IMR-90 (cell line): ENCODE data around the gene SPTB. TPM values are rescaled to one million over a fixed set of nuclear protein-coding genes. Genes with fewer than 3 reads are reported as not detected.

Experiments used
- ATAC-seq: fragments of 200-7000 bp; cut with Tn5 transposase; 2 replicates; pipeline ENCODE4 v1.9.1; 2020; ENCODE audit warnings: low read depth, mild to moderate bottlenecking, moderate library complexity
- BruUV-seq: library from RNA; stranded (reverse); fragments of 400-500 nt; replicated peaks from 2 replicates; lab custom pipeline; 2021; lab: Mats Ljungman, UMichigan
- CTCF ChIA-PET: fragments of 300-600 bp; formaldehyde crosslinking; extraction: SDS; loops from one replicate; lab custom pipeline; 2021; ENCODE audit warnings: antibody characterized with exemption; lab: Yijun Ruan, JAX
- POLR2A ChIA-PET: fragments of 300-600 bp; sonication (Branson Sonifier 250); formaldehyde crosslinking; loops from one replicate; lab custom pipeline; 2022; ENCODE audit warnings: antibody characterized with exemption; ENCODE audit not compliant: unreplicated experiment; lab: Charles Lee
- DNase-seq: peaks from one replicate; pipeline ENCODE4 v3.0.0; 2013
- H2AFZ ChIP-seq: replicated peaks from 2 replicates; pipeline ENCODE3; 2013; ENCODE audit warnings: low read length, mild to moderate bottlenecking; ENCODE audit not compliant: poor library complexity
- H2AK5ac ChIP-seq: 2 replicates; pipeline ENCODE4 v1.6.1; 2013; ENCODE audit warnings: low read depth, low read length, inconsistent platforms
- H2AK9ac ChIP-seq: replicated peaks from 2 replicates; pipeline ENCODE3; 2013; ENCODE audit warnings: mild to moderate bottlenecking, low read depth, low read length, moderate library complexity; ENCODE audit not compliant: poor library complexity
- H2BK120ac ChIP-seq: 2 replicates; pipeline ENCODE4 v1.6.1; 2013; ENCODE audit warnings: low read depth, low read length, inconsistent platforms
- H2BK15ac ChIP-seq: 3 replicates; pipeline ENCODE4 v1.6.1; 2013; ENCODE audit warnings: low read depth, low read length, inconsistent platforms
- H2BK20ac ChIP-seq: 2 replicates; pipeline ENCODE4 v1.6.1; 2013; ENCODE audit warnings: low read depth, mild to moderate bottlenecking, inconsistent platforms, low read length, moderate library complexity
- H2BK5ac ChIP-seq: 2 replicates; pipeline ENCODE4 v1.6.1; 2013; ENCODE audit warnings: mild to moderate bottlenecking, low read depth, low read length, inconsistent platforms; ENCODE audit not compliant: poor library complexity, severe bottlenecking
- H3K14ac ChIP-seq: replicated peaks from 2 replicates; pipeline ENCODE4 v1.6.1; 2013; ENCODE audit warnings: low read depth, low read length, inconsistent platforms
- H3K18ac ChIP-seq: 2 replicates; pipeline ENCODE4 v1.6.1; 2013; ENCODE audit warnings: low read depth, low read length, control low read depth
- H3K23ac ChIP-seq: 2 replicates; pipeline ENCODE4 v1.6.1; 2013; ENCODE audit warnings: low read depth, low read length, inconsistent platforms
- H3K27ac ChIP-seq: 2 replicates; pipeline ENCODE4 v1.5.1; 2013; ENCODE audit warnings: mild to moderate bottlenecking, control low read depth, low read length; ENCODE audit not compliant: insufficient read depth
- H3K27me3 ChIP-seq: 2 replicates; pipeline ENCODE4 v1.6.1; 2013; ENCODE audit warnings: low read length; ENCODE audit not compliant: control insufficient read depth, insufficient read depth
- H3K36me3 ChIP-seq: 2 replicates; pipeline ENCODE4 v1.6.1; 2013; ENCODE audit warnings: low read length, mixed read lengths; ENCODE audit not compliant: control insufficient read depth, insufficient read depth
- H3K4ac ChIP-seq: 2 replicates; pipeline ENCODE4 v1.6.1; 2013; ENCODE audit warnings: low read depth, low read length, inconsistent platforms
- H3K4me1 ChIP-seq: 2 replicates; pipeline ENCODE4 v1.6.1; 2013; ENCODE audit warnings: low read length, mixed read lengths; ENCODE audit not compliant: control insufficient read depth, insufficient read depth
- H3K4me2 ChIP-seq: 2 replicates; pipeline ENCODE4 v1.6.1; 2013; ENCODE audit warnings: low read depth, mild to moderate bottlenecking, control low read depth, low read length, moderate library complexity
- H3K4me3 ChIP-seq: 2 replicates; pipeline ENCODE4 v1.5.1; 2013; ENCODE audit warnings: low read depth, mild to moderate bottlenecking, control low read depth, low read length, moderate library complexity; ENCODE audit not compliant: insufficient read depth
- H3K56ac ChIP-seq: 2 replicates; pipeline ENCODE4 v1.6.1; 2013; ENCODE audit warnings: low read length, inconsistent platforms; ENCODE audit not compliant: insufficient read depth; ENCODE audit errors: extremely low read depth
- H3K79me1 ChIP-seq, 2 experiments: 2 replicates each; pipeline ENCODE4 v1.6.1; 2013; ENCODE audit warnings: low read length in 2 of 2, inconsistent platforms in 1 of 2, low read depth in 1 of 2
- H3K9ac ChIP-seq: 2 replicates; pipeline ENCODE4 v1.6.1; 2013; ENCODE audit warnings: low read depth, low read length, control low read depth
- H3K9me1 ChIP-seq: 2 replicates; pipeline ENCODE4 v1.6.1; 2013; ENCODE audit warnings: low read length, inconsistent platforms; ENCODE audit not compliant: insufficient read depth
- H3K9me3 ChIP-seq: 2 replicates; pipeline ENCODE4 v1.6.1; 2013; ENCODE audit warnings: low read length; ENCODE audit not compliant: control insufficient read depth, insufficient read depth
- H4K20me1 ChIP-seq: 2 replicates; pipeline ENCODE4 v1.6.1; 2013; ENCODE audit warnings: low read length, inconsistent platforms; ENCODE audit not compliant: insufficient read depth
- H4K5ac ChIP-seq: 2 replicates; pipeline ENCODE4 v1.6.1; 2013; ENCODE audit warnings: mild to moderate bottlenecking, low read depth, low read length, control low read depth
- H4K8ac ChIP-seq, 2 experiments: 2 replicates each; pipeline ENCODE4 v1.6.1; 2013; ENCODE audit warnings: low read depth in 2 of 2, low read length in 2 of 2, control low read depth in 1 of 2, inconsistent platforms in 1 of 2
- H4K91ac ChIP-seq: 2 replicates; pipeline ENCODE4 v1.6.1; 2013; ENCODE audit warnings: low read depth, low read length, inconsistent platforms; ENCODE audit not compliant: insufficient read depth
- CEBPB ChIP-seq: IDR thresholded peaks from 2 replicates; pipeline ENCODE4 v1.6.1; 2012; ENCODE audit warnings: low read depth, low read length, improper control_type of control experiment
- USF2 ChIP-seq: fragments of 150-350 bp; IDR thresholded peaks from 2 replicates; pipeline ENCODE4 v1.6.1; 2017; ENCODE audit warnings: mild to moderate bottlenecking, antibody characterized with exemption, low read length, low read depth
- WGBS, 2 experiments: methylation state at CpG; one replicate each; pipeline versions ENCODE4 v1.1.5 to v1.1.7; 2013; ENCODE audit warnings: missing lambda C conversion rate in 2 of 2; ENCODE audit not compliant: insufficient read length in 1 of 2; ENCODE audit errors: extremely low coverage in 2 of 2; 5-methylcytosine and 5-hydroxymethylcytosine counted together
- dilution Hi-C: fragments of 300-500 bp; cut with HindIII; formaldehyde crosslinking; loops from one replicate; pipeline ENCODE4 v1.14.3; 2018; ENCODE audit warnings: low sequenced_read_pairs; ENCODE audit not compliant: unreplicated experiment
- in situ Hi-C: fragments of 300-500 bp; cut with MboI; formaldehyde crosslinking; loops from 3 replicates; pipeline ENCODE4 v1.14.3; 2019; ENCODE audit warnings: low sequenced_read_pairs, inconsistent platforms, mixed read lengths
- intact Hi-C: fragments of 100-400 bp; cut with micrococcal nuclease; formaldehyde crosslinking; loops from 2 replicates; pipeline ENCODE4 v1.10.0; 2022
- polyA plus RNA-seq, 3 experiments: library from polyadenylated mRNA; depleted of rRNA; stranded (reverse); fragments of >200 nt; gene quantifications; 2 replicates each; pipeline ENCODE4 v1.2.3, GENCODE V29; 2012; ENCODE audit warnings: low replicate concordance in 1 of 3
- total RNA-seq: library from RNA; depleted of rRNA; stranded (reverse); fragments of >200 nt; gene quantifications from 2 replicates; pipeline ENCODE4 v1.2.3, GENCODE V29; 2012

Gene SPTB
- total and polyA plus RNA-seq, 2 of the 4 experiments (the other 2 are of a cell fraction): under 0.01 to 0.07 TPM

GRCh38 chr14:64741961-64742360 is 137.7 kb downstream of the SPTB start:
- Histone ChIP-seq H2BK20ac (no peak overlapping the region), H3K14ac (no peak overlapping the region), H3K4me2 (no peak overlapping the region), H3K27me3 (no peaks in the 10 kb centered on the region), H3K9me3 (peaks cover 2% of the 10 kb centered on the region; the same call in 1 of the 2 replicates), H3K36me3 (peaks cover 35% of the 10 kb centered on the region), H4K5ac (no peak overlapping the region), H2AFZ (no peak overlapping the region), H3K4ac (no peak overlapping the region), H3K27ac (no peak overlapping the region), H3K18ac (no peak overlapping the region), H3K9ac (no peak overlapping the region), H4K8ac (no peak overlapping the region), H3K79me1 (no peaks in the 10 kb centered on the region), H2BK15ac (no peak overlapping the region), H2BK5ac (no peak overlapping the region), H2AK9ac (no peak overlapping the region), H3K4me1 (peaks cover 14% of the 10 kb centered on the region), H3K56ac (no peak overlapping the region), H2BK120ac (no peak overlapping the region), H3K4me3 (no peak overlapping the region), H4K91ac (no peak overlapping the region), H2AK5ac (no peak overlapping the region), H3K23ac (no peak overlapping the region), H3K9me1 (peaks cover 4% of the 10 kb centered on the region; the same call in 1 of the 2 replicates), H4K20me1 (no peaks in the 10 kb centered on the region)
- intact Hi-C loops (no loop called here), dilution Hi-C loops (no loop called here), in situ Hi-C loops (no loop called here)
- no TSS peak for BruUV-seq
- ChIA-PET POLR2A (interaction anchor here (1.1 kb wide), 1 partner anchor 8 kb away, joined by 3 read pairs; no protein-coding TSS in a partner anchor), CTCF (no interaction called here)
- TF ChIP-seq CEBPB: no peak
- no peak for TF ChIP-seq USF2
- ATAC-seq (no peak), DNase-seq (no peak)
- WGBS, 2 experiments: 95% methylated on average over 7 of the region's 15 CpGs; no CpG with 5 or more reads in 1 of the 2 experiments
